H1 (cell line): ENCODE data around the gene ARNT2. TPM values are rescaled to one million over a fixed set of nuclear protein-coding genes. Genes with fewer than 3 reads are reported as not detected.

Source experiments
- CTCF ChIA-PET: fragments of 300-600 bp; sonication (Branson Sonifier 250); formaldehyde crosslinking; loops from one replicate; lab custom pipeline; 2021; ENCODE audit not compliant: partially characterized antibody; lab: Charles Lee
- POLR2A ChIA-PET: fragments of 300-600 bp; sonication (Branson Sonifier 250); formaldehyde crosslinking; loops from one replicate; lab custom pipeline; 2021; ENCODE audit warnings: inconsistent platforms; ENCODE audit not compliant: partially characterized antibody; lab: Charles Lee
- DNase-seq, 2 experiments: peaks; one replicate each; pipeline versions ENCODE4 v3.0.0 to v3.0.0-alpha.2; 2010 to 2022; ENCODE audit warnings: low spot score in 2 of 2, low read depth in 1 of 2, mixed read lengths in 1 of 2
- FAIRE-seq: peaks from 2 replicates; lab custom pipeline; 2011; peaks lifted over from hg19 to GRCh38; lab: Jason Lieb, UNC
- H2AFZ ChIP-seq: 2 replicates; pipeline ENCODE4 v1.8.1; 2012; ENCODE audit warnings: low read length, inconsistent platforms
- H2AK5ac ChIP-seq: 2 replicates; pipeline ENCODE4 v1.6.1; 2013; ENCODE audit warnings: low read depth, low read length
- H2BK120ac ChIP-seq: replicated peaks from 2 replicates; pipeline ENCODE3; 2013; ENCODE audit warnings: low read depth, low read length, inconsistent platforms
- H2BK12ac ChIP-seq: 2 replicates; pipeline ENCODE4 v1.6.1; 2013; ENCODE audit warnings: low read depth, low read length
- H2BK15ac ChIP-seq: 2 replicates; pipeline ENCODE4 v1.6.1; 2013; ENCODE audit warnings: low read length
- H2BK20ac ChIP-seq: 2 replicates; pipeline ENCODE4 v1.6.1; 2013; ENCODE audit warnings: low read length
- H2BK5ac ChIP-seq: 2 replicates; pipeline ENCODE4 v1.6.1; 2013; ENCODE audit warnings: low read depth, low read length
- H3K14ac ChIP-seq: 2 replicates; pipeline ENCODE4 v1.6.1; 2013; ENCODE audit warnings: inconsistent platforms; ENCODE audit not compliant: insufficient read length
- H3K18ac ChIP-seq: 2 replicates; pipeline ENCODE4 v1.6.1; 2013; ENCODE audit warnings: low read length; ENCODE audit errors: extremely low read depth
- H3K23ac ChIP-seq: 2 replicates; pipeline ENCODE4 v1.6.1; 2013; ENCODE audit warnings: inconsistent platforms; ENCODE audit not compliant: insufficient read length
- H3K23me2 ChIP-seq: 2 replicates; pipeline ENCODE4 v1.6.1; 2013; ENCODE audit warnings: low read depth, low read length
- H3K27ac ChIP-seq: 2 replicates; pipeline ENCODE4 v1.6.1; 2011; ENCODE audit warnings: low read depth, low read length, inconsistent platforms
- H3K27me3 ChIP-seq, 4 experiments: replicated peaks in 1 of 4; 1 replicate in 1 of 4; 2 replicates in 3 of 4; pipeline versions ENCODE4 v1.6.1 to v1.8.1; 2011 to 2013; ENCODE audit warnings: low read length in 3 of 4, mild to moderate bottlenecking in 3 of 4, inconsistent platforms in 2 of 4, mixed read lengths in 2 of 4, moderate library complexity in 1 of 4; ENCODE audit not compliant: control insufficient read depth in 3 of 4, insufficient read depth in 3 of 4; ENCODE audit errors: extremely low read depth in 1 of 4
- H3K36me3 ChIP-seq, 4 experiments: 2 replicates each; pipeline versions ENCODE4 v1.6.1 to v1.8.1; 2011 to 2013; ENCODE audit warnings: mild to moderate bottlenecking in 4 of 4, low read length in 3 of 4, moderate library complexity in 2 of 4, control low read depth in 1 of 4, inconsistent platforms in 1 of 4; ENCODE audit not compliant: insufficient read depth in 4 of 4, control insufficient read depth in 2 of 4
- H3K4ac ChIP-seq: replicated peaks from 2 replicates; pipeline ENCODE3; 2013; ENCODE audit warnings: low read length, low read depth, mixed read lengths, inconsistent platforms; ENCODE audit not compliant: insufficient read length
- H3K4me1 ChIP-seq, 4 experiments: replicated peaks in 1 of 4; 1 replicate in 1 of 4; 2 replicates in 3 of 4; pipeline versions ENCODE4 v1.6.1 to v1.8.1; 2011 to 2013; ENCODE audit warnings: low read length in 3 of 4, inconsistent platforms in 2 of 4, mixed read lengths in 1 of 4; ENCODE audit not compliant: insufficient read depth in 4 of 4, control insufficient read depth in 3 of 4
- H3K4me2 ChIP-seq, 2 experiments: 2 replicates each; pipeline versions ENCODE4 v1.6.1 to v1.8.1; 2011 to 2013; ENCODE audit warnings: low read depth in 2 of 2, low read length in 2 of 2, control low read depth in 1 of 2, inconsistent platforms in 1 of 2, mild to moderate bottlenecking in 1 of 2; ENCODE audit not compliant: insufficient read depth in 1 of 2
- H3K4me3 ChIP-seq, 4 experiments: fragments of 200-600, 300-600 bp in 1 of 4; sonication (generic), shearing (Covaris generic), sonication (Bioruptor Twin) in 1 of 4; 2 replicates each; pipeline versions ENCODE4 v1.5.1 to v1.8.1; 2011 to 2016; ENCODE audit warnings: low read length in 4 of 4, low read depth in 3 of 4, control low read depth in 2 of 4, inconsistent platforms in 2 of 4, mild to moderate bottlenecking in 2 of 4, mixed read lengths in 1 of 4, moderate library complexity in 1 of 4; ENCODE audit not compliant: insufficient read depth in 2 of 4; ENCODE audit errors: extremely low read depth in 1 of 4
- H3K56ac ChIP-seq: replicated peaks from 2 replicates; pipeline ENCODE3; 2013; ENCODE audit warnings: low read depth, mild to moderate bottlenecking, mixed read lengths, low read length, inconsistent platforms; ENCODE audit not compliant: insufficient read length
- H3K79me1 ChIP-seq: 2 replicates; pipeline ENCODE4 v1.6.1; 2013; ENCODE audit warnings: low read depth, low read length, control low read depth
- H3K79me2 ChIP-seq, 2 experiments: 2 replicates each; pipeline versions ENCODE4 v1.6.1 to v1.8.1; 2012 to 2013; ENCODE audit warnings: low read length in 2 of 2, mild to moderate bottlenecking in 2 of 2, inconsistent platforms in 1 of 2; ENCODE audit not compliant: insufficient read depth in 2 of 2, control insufficient read depth in 1 of 2
- H3K9ac ChIP-seq, 4 experiments: replicated peaks in 1 of 4; 1 replicate in 1 of 4; 2 replicates in 3 of 4; pipeline versions ENCODE4 v1.6.1 to v1.8.1; 2011 to 2013; ENCODE audit warnings: low read depth in 3 of 4, low read length in 3 of 4, control low read depth in 2 of 4, mild to moderate bottlenecking in 2 of 4, moderate library complexity in 2 of 4, inconsistent platforms in 1 of 4; ENCODE audit errors: extremely low read depth in 1 of 4
- H3K9me3 ChIP-seq, 2 experiments: 2 replicates each; pipeline versions ENCODE4 v1.6.1 to v1.8.1; 2012 to 2013; ENCODE audit warnings: mild to moderate bottlenecking in 2 of 2, moderate library complexity in 2 of 2, control low read depth in 1 of 2, inconsistent platforms in 1 of 2, low read depth in 1 of 2, low read length in 1 of 2, mixed read lengths in 1 of 2; ENCODE audit not compliant: insufficient read depth in 2 of 2
- H4K20me1 ChIP-seq, 2 experiments: replicated peaks in 1 of 2; 2 replicates each; pipeline versions ENCODE3 to v1.8.1; 2011 to 2013; ENCODE audit warnings: inconsistent platforms in 2 of 2, low read length in 2 of 2, mild to moderate bottlenecking in 1 of 2; ENCODE audit not compliant: insufficient read depth in 2 of 2, control insufficient read depth in 1 of 2
- H4K5ac ChIP-seq: 2 replicates; pipeline ENCODE4 v1.6.1; 2013; ENCODE audit warnings: low read length, low read depth, mixed read lengths, inconsistent platforms; ENCODE audit not compliant: insufficient read length
- H4K8ac ChIP-seq: 2 replicates; pipeline ENCODE4 v1.8.0; 2013; ENCODE audit warnings: mild to moderate bottlenecking, moderate library complexity, low read length, inconsistent platforms; ENCODE audit not compliant: insufficient read depth; ENCODE audit errors: extremely low read depth
- H4K91ac ChIP-seq: replicated peaks from 2 replicates; pipeline ENCODE3; 2013; ENCODE audit warnings: low read length, mixed read lengths, inconsistent platforms; ENCODE audit not compliant: insufficient read length
- ATF2 ChIP-seq: IDR thresholded peaks from 2 replicates; pipeline ENCODE4 v1.6.1; 2012; ENCODE audit warnings: low read length, inconsistent platforms
- CBX5 ChIP-seq: fragments of 300-800, 300-1000 bp; sonication (generic); IDR thresholded peaks from 2 replicates; pipeline ENCODE4 v1.7.1; 2016; ENCODE audit warnings: antibody characterized with exemption, low read length, low read depth
- CREB1 ChIP-seq: IDR thresholded peaks from 2 replicates; pipeline ENCODE4 v1.6.1; 2012; ENCODE audit warnings: inconsistent platforms
- FOSL1 ChIP-seq: IDR thresholded peaks from 2 replicates; pipeline ENCODE4 v1.6.1; 2011; ENCODE audit warnings: mild to moderate bottlenecking, low read depth, low read length, moderate library complexity; ENCODE audit not compliant: insufficient read depth
- HDAC2 ChIP-seq, 2 experiments: fragments of 300-600 bp in 1 of 2; sonication (generic) in 1 of 2; IDR thresholded peaks; 2 replicates each; pipeline ENCODE4 v1.6.1; 2011 to 2012; ENCODE audit warnings: low read depth in 2 of 2, low read length in 2 of 2, mild to moderate bottlenecking in 2 of 2, moderate library complexity in 2 of 2, borderline replicate concordance in 1 of 2, inconsistent platforms in 1 of 2
- POLR2A ChIP-seq, 2 experiments: IDR thresholded peaks; 1 replicate in 1 of 2; 2 replicates in 1 of 2; pipeline ENCODE4 v1.6.1; 2011; ENCODE audit warnings: low read depth in 2 of 2, low read length in 2 of 2, mild to moderate bottlenecking in 2 of 2; ENCODE audit errors: control extremely low read depth in 1 of 2
- POU5F1 ChIP-seq: IDR thresholded peaks from 2 replicates; pipeline ENCODE4 v1.6.1; 2011; ENCODE audit warnings: low read depth, mild to moderate bottlenecking, low read length, moderate library complexity
- RNF2 ChIP-seq: fragments of 200-900, 300-1000 bp; sonication (generic); IDR thresholded peaks from 2 replicates; pipeline ENCODE4 v1.7.1; 2016; ENCODE audit warnings: borderline replicate concordance, low read depth, mild to moderate bottlenecking, antibody characterized with exemption, low read length; ENCODE audit not compliant: poor library complexity, severe bottlenecking; ENCODE audit errors: missing control alignments
- RXRA ChIP-seq: IDR thresholded peaks from 2 replicates; pipeline ENCODE4 v1.6.1; 2011; ENCODE audit warnings: low read depth, mild to moderate bottlenecking, low read length, moderate library complexity; ENCODE audit not compliant: insufficient read depth
- SRF ChIP-seq: IDR thresholded peaks from 2 replicates; pipeline ENCODE4 v1.6.1; 2011; ENCODE audit warnings: mild to moderate bottlenecking, low read depth, low read length, moderate library complexity
- YY1 ChIP-seq: IDR thresholded peaks from 2 replicates; pipeline ENCODE4 v1.6.1; 2011; ENCODE audit warnings: low read depth, mild to moderate bottlenecking, low read length
- ZNF274 ChIP-seq: IDR thresholded peaks from 2 replicates; pipeline ENCODE4 v1.7.0; 2012; ENCODE audit warnings: low read length, borderline replicate concordance; ENCODE audit errors: extremely low read depth
- WGBS, 2 experiments: shearing (Covaris generic) in 1 of 2; methylation state at CpG; one replicate each; pipeline versions ENCODE4 v1.1.6 to v1.1.7; 2013 to 2015; ENCODE audit warnings: low lambda C conversion rate in 2 of 2, mixed read lengths in 2 of 2, inconsistent platforms in 1 of 2, low coverage in 1 of 2, missing lambda C conversion rate in 1 of 2; ENCODE audit not compliant: insufficient replicate concordance in 2 of 2, insufficient coverage in 1 of 2, insufficient read length in 1 of 2; ENCODE audit errors: extremely low coverage in 1 of 2, missing lambda C conversion rate in 1 of 2; 5-methylcytosine and 5-hydroxymethylcytosine counted together
- polyA plus RNA-seq, 7 experiments: library from polyadenylated mRNA; depleted of rRNA in 3 of 7; stranded (reverse) in 5 of 7; unstranded in 2 of 7; fragments of >200 nt in 5 of 7; fragments of 200-250 nt in 2 of 7; gene quantifications; 1 replicate in 5 of 7; 2 replicates in 1 of 7; 4 replicates in 1 of 7; pipeline versions ENCODE4 v1.2.1 to v1.2.3, GENCODE V29; 2011 to 2013; ENCODE audit warnings: missing spikeins in 2 of 7, mixed read lengths in 2 of 7
- total RNA-seq: library from RNA; stranded (reverse); fragmentation: NEBNext Ultra II Directional; extraction: Animal tissue kit (Norgen Biotek cat#: 25700); gene quantifications from 2 replicates; pipeline ENCODE4 v1.2.1, GENCODE V29; 2021

The ARNT2 gene
- total and polyA plus RNA-seq, 2 of the 8 experiments (the other 6 are each of a cell fraction or from before 2014, with no cell fraction given) = 9.5 to 14.6 TPM

DNA sequence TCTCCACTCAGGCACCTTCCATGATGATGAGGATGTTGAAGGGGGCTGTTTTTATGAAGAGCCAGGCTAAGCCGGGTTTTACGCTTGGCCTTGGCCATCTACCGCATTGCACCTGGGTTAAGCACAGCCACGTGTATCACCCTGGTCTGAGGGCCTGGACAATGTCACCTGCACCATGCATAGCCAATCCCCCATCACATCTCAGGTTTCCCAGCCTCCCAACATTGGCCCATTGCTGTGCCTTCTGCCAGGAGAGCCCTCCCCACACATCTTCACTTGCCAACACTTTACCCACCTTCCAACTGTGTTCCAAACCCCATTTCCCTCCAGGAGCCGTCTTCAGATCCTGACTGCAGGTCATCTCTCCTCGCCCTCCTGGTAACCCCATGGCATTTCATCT, 155.6 kb downstream of the ARNT2 start:
- Histone ChIP-seq H3K4ac (no peak overlapping the region), H3K4me1 (no peaks in the 10 kb centered on the region), H2BK15ac (no peak overlapping the region), H2BK12ac (peak overlapping the region; percentile 51; the same call in 1 of the 2 replicates), H2AK5ac (no peak overlapping the region), H3K4me2 (no peak overlapping the region), H2AFZ (no peak overlapping the region), H4K8ac (no peak overlapping the region), H4K91ac (no peak overlapping the region), H3K18ac (peak overlapping the region; percentile 24; the same call in 1 of the 2 replicates), H3K27me3 (no peaks in the 10 kb centered on the region), H2BK120ac (no peak overlapping the region), H3K9me3 (no peaks in the 10 kb centered on the region), H3K14ac (no peak overlapping the region), H3K9ac (no peak overlapping the region), H3K36me3 (peaks cover 0 to 2% (median 0%) of the 10 kb centered on the region in 4 experiments; a peak in 1 of 8 replicates), H3K79me1 (no peaks in the 10 kb centered on the region), H4K20me1 (no peaks in the 10 kb centered on the region), H3K79me2 (no peaks in the 10 kb centered on the region), H2BK5ac (0 out of 2 replicates have a peak overlapping the region, but pooled peaks have one; percentile 44), H3K23ac (no peak overlapping the region), H2BK20ac (no peak overlapping the region), H3K56ac (no peak overlapping the region), H3K4me3 (no peak overlapping the region), H3K27ac (no peak overlapping the region), H4K5ac (no peak overlapping the region), H3K23me2 (no peaks in the 10 kb centered on the region; the same call in 1 of the 2 replicates)
- WGBS, 2 experiments = 87% methylated on average over 6 of the region's 6 CpGs; no CpG with 5 or more reads in 1 of the 2 experiments
- ChIA-PET POLR2A (no interaction called here), CTCF (interaction anchor here (1.2 kb wide), 2 partner anchors 58 to 141 kb away, joined by 3 read pairs; no protein-coding TSS in a partner anchor)
- DNase-seq (no peak), FAIRE-seq (no peak)
- no peak for TF ChIP-seq ZNF274
- TF ChIP-seq CREB1 = no peak
- no peak for TF ChIP-seq ATF2
- TF ChIP-seq FOSL1 = no peak
- TF ChIP-seq RXRA = no peak
- no peak for TF ChIP-seq CBX5
- no peak for TF ChIP-seq POU5F1
- TF ChIP-seq POLR2A (IDR thresholded peaks at IDR 0.05; ENCODE audit: control extremely low read depth in 1 of 2, low read depth in 2 of 2, low read length in 2 of 2) = no peak
- no peak for TF ChIP-seq YY1
- no peak for TF ChIP-seq RNF2
- TF ChIP-seq HDAC2 (IDR thresholded peaks at IDR 0.05; ENCODE audit: borderline replicate concordance in 1 of 2, low read depth in 2 of 2, low read length in 2 of 2) = no peak
- TF ChIP-seq SRF = no peak
